ENCODE data around the gene NHSL1.

GRCh38 chr6:138382498-138383265 is 116.6 kb downstream of the NHSL1 start:
- TF ChIP-seq CTCF (conservative IDR thresholded peaks at IDR 0.05; ENCODE audit: low read length) (0 out of 2 replicates have a peak, but pooled peaks have one; percentile 17), EZH2phosphoT487 (IDR thresholded peaks at IDR 0.05; ENCODE audit: borderline replicate concordance, low read depth, low read length) (no peak)
